Epithelial cell of proximal tubule (primary cell): ENCODE data around the gene SAMD4B. TPM values are rescaled to one million over a fixed set of nuclear protein-coding genes. Genes with fewer than 3 reads are reported as not detected.

Source experiments
- DNase-seq: peaks from one replicate; pipeline ENCODE4 v3.0.0-alpha.2; 2011; ENCODE audit warnings: low read depth
- H3K4me3 ChIP-seq: 2 replicates; pipeline ENCODE4 v1.5.1; 2011; ENCODE audit warnings: low read depth, mild to moderate bottlenecking, low read length
- total RNA-seq: library from RNA; depleted of rRNA; stranded (reverse); fragments of >200 nt; gene quantifications from 2 replicates; pipeline ENCODE4 v1.2.3, GENCODE V29; 2015
- TF ChIP-seq, protein P1 (sequence below): conservative IDR thresholded peaks from 2 replicates; pipeline ENCODE4 v1.5.1; 2012; ENCODE audit warnings: low read depth, mild to moderate bottlenecking, low read length

Gene SAMD4B
- total RNA-seq, 1 donor from 2014 or later = 65.6 TPM

DNA sequence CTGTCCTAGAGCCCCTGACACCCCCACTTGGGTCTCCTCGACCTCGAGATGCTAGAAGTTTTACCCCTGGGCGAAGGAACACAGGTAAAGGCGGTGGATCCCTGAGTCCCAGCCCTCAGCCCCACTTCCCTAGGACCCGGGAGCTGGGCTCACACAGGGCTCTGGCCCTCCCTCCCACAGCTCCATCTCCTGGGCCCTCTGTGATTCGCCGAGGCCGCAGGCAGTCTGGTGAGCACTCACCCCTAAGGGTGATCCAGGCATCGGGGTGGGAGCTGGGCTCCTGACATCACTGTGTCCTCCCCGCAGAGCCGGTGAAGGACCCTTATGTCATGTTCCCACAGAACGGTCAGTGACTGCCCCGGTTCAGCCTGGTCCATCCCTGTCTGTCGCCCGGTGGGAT lies 78.5 kb downstream of the SAMD4B start:
- DNase-seq = no peak
- TF ChIP-seq, protein P1, sequence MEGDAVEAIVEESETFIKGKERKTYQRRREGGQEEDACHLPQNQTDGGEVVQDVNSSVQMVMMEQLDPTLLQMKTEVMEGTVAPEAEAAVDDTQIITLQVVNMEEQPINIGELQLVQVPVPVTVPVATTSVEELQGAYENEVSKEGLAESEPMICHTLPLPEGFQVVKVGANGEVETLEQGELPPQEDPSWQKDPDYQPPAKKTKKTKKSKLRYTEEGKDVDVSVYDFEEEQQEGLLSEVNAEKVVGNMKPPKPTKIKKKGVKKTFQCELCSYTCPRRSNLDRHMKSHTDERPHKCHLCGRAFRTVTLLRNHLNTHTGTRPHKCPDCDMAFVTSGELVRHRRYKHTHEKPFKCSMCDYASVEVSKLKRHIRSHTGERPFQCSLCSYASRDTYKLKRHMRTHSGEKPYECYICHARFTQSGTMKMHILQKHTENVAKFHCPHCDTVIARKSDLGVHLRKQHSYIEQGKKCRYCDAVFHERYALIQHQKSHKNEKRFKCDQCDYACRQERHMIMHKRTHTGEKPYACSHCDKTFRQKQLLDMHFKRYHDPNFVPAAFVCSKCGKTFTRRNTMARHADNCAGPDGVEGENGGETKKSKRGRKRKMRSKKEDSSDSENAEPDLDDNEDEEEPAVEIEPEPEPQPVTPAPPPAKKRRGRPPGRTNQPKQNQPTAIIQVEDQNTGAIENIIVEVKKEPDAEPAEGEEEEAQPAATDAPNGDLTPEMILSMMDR = no peak
- no peak overlapping the region for H3K4me3 ChIP-seq

DNA sequence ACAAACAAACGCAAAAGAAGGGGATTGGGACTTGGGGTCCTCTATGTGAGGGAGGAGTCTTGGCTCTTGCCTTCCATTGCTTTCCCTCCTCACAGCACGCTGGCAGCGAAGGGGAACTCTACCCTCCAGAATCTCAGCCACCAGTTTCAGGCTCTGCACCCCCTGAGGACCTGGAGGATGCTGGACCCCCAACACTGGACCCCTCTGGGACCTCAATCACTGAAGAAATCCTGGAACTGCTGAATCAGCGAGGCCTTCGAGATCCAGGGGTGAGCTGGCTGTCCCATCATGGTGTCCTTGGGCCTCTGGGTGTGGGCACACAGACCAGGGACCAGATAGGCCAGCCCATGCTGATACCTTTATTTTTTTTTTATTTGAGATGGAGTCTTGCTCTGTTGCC lies 79.8 kb downstream of the SAMD4B start:
- H3K4me3 ChIP-seq = no peak overlapping the region
- no peak for DNase-seq
- TF ChIP-seq, protein P1 = no peak

- TF ChIP-seq, protein P1 = no peak
- H3K4me3 ChIP-seq = no peak overlapping the region
- no peak for DNase-seq
Observed at GRCh38 chr19:39423258-39424086, 81.3 kb downstream of the SAMD4B start.

- TF ChIP-seq, protein P1 = no peak
- no peak overlapping the region for H3K4me3 ChIP-seq
- DNase-seq = no peak
Observed at GRCh38 chr19:39424934-39425333, 82.7 kb downstream of the SAMD4B start.

DNA sequence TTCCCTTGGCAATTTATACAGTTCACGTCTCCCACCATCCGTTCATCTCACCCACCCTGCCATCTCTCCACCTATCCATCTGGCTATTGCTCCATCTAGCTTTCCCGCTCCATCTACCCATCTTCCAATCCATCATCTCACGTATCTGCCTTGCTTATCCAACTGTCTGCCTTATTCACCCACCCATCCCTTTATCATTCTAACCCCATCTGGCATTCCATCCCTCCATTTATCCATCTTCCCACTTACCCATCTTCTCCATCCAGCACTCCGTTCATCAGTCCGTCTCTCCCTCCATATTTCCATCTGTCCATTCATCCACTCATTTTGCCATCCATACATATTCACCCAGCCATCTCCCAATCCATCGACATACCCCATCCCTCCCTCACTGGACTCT lies 83.5 kb downstream of the SAMD4B start:
- TF ChIP-seq, protein P1 = no peak
- DNase-seq = no peak

GRCh38 chr19:39426170-39426569 lies 83.9 kb downstream of the SAMD4B start:
- DNase-seq = no peak
- TF ChIP-seq, protein P1 = no peak
- H3K4me3 ChIP-seq = no peak overlapping the region

More for the DNA sequence above, 83.5 kb downstream of the SAMD4B start:
- no peak overlapping the region for H3K4me3 ChIP-seq

- TF ChIP-seq, protein P1 = no peak
- no peak overlapping the region for H3K4me3 ChIP-seq
- no peak for DNase-seq
Observed at GRCh38 chr19:39427707-39428106, 85.5 kb downstream of the SAMD4B start.
